GM04503 (cell line): ENCODE results near the gene HPSE.
"Not testable (repeated sequence)": the region's sequence is repeated elsewhere in the genome, so short reads cannot be mapped to it uniquely, and the experiment has no call there.

Source experiments
- DNase-seq: peaks from one replicate; pipeline ENCODE4 v3.0.0-alpha.2; 2012; ENCODE audit warnings: low read depth

HPSE gene

DNA sequence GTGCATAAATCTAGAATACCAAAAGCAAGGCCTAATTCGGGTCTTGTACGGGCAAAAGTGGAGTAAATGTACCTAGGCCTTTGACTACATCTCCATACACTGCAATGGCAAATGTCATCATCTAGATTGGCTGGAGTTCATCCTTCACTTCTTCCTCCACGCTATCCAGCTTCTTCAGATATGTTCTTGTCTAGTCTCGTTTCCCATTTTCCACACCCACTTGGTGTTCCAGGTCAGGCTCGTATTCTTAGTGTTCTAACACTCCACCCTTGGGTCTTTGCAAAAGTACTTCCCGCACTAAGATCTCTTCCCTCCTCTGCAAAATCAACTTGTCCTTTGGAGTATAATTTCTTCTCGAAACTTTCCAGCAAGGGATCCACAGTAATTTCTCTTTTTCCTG is 51.5 kb downstream of the HPSE start:
- DNase-seq = no peak

- peak; percentile 27 for DNase-seq
Measured at GRCh38 chr4:83282049-83282535, 52.6 kb downstream of the HPSE start.

DNA sequence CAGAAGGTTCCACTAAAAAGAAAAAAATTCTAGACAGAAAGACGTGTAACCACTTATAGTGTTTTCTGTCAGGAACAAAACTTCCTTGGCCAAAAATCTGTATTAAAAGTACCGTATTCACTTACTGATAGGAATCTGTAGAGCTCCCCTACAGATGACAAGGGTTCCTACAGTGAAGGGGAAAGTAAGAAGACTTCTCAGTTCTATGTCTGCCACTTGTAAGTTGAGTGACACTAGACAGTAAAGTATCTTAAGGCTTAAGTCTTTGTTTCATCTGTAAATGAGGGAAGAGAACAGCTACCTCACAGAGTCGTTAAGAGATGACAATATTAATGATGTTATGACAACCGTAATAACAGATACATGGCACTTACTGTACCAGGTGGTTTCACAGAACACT is 53.3 kb downstream of the HPSE start:
- no peak for DNase-seq

- no peak for DNase-seq
Measured at GRCh38 chr4:83276299-83277040, 58.2 kb downstream of the HPSE start.

- not testable (repeated sequence) for DNase-seq
Measured at GRCh38 chr4:83273926-83274325, 60.7 kb downstream of the HPSE start.

GRCh38 chr4:83272900-83273299 is 61.7 kb downstream of the HPSE start:
- no peak for DNase-seq

GRCh38 chr4:83269256-83269655 is 65.4 kb downstream of the HPSE start:
- no peak for DNase-seq

DNA sequence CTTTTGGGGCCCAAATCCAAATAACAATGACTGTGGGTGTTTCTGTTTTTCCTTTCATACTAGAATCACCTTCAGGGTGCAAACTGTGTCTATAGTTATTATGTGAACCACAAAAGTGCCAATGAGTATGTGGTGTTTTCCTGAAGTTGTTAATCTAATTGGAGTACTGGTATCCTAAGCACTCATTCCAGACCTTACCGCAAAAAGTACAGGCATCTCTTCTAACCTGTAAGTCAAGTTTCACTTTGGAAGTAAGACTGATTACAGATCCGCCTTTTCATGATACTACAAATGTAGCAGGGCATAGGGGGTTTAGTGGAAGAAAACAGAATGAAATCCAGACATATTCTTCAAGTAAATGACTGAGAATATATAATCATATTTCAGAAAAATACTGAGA is 66.2 kb downstream of the HPSE start:
- DNase-seq = no peak

DNA sequence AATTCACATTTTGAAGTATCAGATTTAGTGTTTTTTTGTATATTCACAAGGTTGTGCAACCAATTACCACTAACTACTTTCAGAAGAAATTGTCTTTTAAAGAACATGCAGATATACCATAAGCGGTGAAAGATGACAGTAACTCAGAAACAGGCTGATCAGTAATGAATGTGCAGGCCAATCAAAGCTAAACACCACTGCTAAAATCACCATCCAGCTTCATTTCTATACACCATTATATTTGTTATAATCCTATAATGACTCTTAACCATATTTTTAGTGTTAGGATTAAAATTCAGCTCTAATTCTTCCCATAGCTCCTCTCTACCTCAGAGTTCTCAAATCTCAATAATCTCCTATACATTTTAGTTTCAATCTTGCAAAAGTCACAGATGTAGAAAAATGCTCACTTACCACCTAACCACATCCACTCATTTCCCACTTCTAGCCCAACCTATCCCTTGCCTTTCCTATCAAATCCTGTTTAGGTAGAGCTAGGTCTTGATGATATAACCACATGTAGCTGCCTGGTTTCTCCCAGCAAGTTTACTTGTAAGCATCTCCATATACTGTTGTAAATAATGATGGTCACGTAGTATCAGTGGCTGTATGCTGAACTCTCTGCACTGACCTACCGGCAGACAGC is 66.7 kb downstream of the HPSE start:
- no peak for DNase-seq

- no peak for DNase-seq
Measured at GRCh38 chr4:83267121-83267829, 67.4 kb downstream of the HPSE start.

DNA sequence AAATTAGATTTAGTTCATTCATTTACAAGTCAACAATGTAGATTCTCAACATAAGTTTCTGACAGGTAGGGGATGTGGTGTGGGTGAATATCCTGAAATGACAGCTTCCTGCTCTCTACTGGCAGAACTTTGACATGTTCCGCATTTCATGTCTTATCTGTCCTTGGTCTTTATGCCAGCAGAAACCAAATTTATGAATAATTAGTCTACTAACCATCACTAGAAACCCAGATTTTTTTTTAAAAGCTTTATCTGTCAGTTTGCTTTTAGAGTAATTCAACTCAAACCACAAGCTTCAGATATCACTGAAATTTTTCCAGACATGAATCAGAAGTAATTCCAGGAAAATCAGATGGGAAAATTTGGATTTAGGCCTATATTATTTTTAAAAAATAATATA is 68.0 kb downstream of the HPSE start:
- no peak for DNase-seq

- DNase-seq = no peak
Measured at GRCh38 chr4:83263106-83263505, 71.5 kb downstream of the HPSE start.

DNA sequence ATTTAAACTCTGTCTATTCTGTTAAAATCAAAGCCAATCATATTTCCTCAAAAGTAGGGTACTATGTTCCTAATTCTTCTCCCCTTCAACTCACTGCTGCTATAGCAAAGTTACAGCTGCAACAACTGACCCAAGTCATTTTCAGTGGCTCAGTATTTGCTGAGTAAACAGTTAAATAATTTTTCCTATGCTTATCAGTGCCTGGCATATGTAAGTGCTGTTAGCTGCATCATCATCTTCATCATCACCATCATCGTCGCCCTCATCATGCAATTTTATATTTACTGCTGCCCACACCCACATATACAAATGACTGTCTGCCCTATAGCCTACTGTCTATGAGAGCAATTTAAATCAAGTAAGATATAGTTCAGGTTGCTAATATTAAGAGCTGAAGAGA is 72.0 kb downstream of the HPSE start:
- no peak for DNase-seq

- DNase-seq = no peak
Measured at GRCh38 chr4:83261307-83261706, 73.3 kb downstream of the HPSE start.

GRCh38 chr4:83259586-83259985 is 75.1 kb downstream of the HPSE start:
- no peak for DNase-seq

- no peak for DNase-seq
Measured at GRCh38 chr4:83258461-83258860, 76.2 kb downstream of the HPSE start.

GRCh38 chr4:83257811-83258210 is 76.8 kb downstream of the HPSE start:
- DNase-seq = no peak

GRCh38 chr4:83255584-83255983 is 79.1 kb downstream of the HPSE start:
- DNase-seq = peak; percentile 75

GRCh38 chr4:83252782-83253405 is 81.8 kb downstream of the HPSE start:
- no peak for DNase-seq

GRCh38 chr4:83251447-83251830 is 83.2 kb downstream of the HPSE start:
- no peak for DNase-seq

DNA sequence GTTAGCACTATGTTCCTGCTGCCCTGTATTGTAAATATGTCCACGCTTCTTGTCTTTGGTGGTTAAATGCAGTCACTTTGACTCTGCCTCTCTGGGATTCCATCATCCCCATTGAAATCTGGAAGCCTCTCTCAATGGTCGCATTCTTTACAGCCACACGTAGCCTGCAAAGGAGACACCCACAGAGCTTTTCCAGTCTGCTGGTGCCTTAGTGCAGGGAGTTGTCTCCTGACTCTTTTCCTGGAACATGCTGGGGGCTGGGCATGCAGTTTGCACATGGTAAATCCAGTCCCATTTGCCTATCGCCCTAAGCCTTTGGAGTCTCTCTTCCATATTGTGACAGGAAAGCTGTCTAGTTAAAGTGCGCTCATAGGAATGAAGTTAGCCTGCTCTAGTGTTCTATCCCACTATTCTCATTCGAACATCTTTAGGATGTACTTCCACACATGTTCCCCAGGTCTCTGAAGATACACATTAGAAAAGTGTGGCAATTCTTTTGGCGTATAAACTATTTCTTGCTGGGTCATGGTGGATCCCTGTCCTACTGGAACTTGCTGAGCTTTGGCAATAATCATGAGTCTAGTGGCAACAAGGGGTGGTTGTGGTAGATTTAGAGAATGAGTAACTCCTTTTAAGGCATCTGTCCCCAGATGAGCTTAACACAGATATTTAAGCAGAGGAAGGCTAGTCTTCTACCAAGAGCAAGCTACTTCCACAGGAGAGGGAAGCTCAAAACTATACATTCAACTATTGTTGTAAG is 83.8 kb downstream of the HPSE start:
- no peak for DNase-seq

DNA sequence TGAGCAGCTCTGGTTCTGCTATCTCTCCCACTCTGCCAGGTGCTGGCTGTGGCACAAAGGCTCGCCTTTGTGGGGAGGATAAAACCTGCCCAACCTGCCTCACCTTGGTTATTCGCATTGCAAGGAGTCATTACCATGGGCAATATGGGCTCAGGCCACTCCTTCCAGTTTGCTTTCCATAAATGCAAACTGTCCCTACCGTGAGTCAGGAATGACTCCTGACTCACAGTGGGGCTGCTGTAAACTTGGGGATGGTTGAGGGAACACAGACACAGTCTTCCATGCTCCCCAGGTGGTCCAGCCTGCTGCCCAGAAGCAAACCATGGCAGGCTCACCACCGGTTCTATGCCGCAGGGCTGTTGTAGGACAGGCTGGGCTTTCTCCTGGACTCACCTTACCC is 86.2 kb downstream of the HPSE start:
- no peak for DNase-seq
